SK-N-MC (cell line): Measurements from ENCODE around the gene RAB11FIP3.

Source experiments
- EZH2 ChIP-seq: fragments of 200-600 bp; sonication (generic); IDR thresholded peaks from one replicate; pipeline ENCODE4 v1.6.1; 2017; ENCODE audit warnings: antibody characterized with exemption
- FOXP2 ChIP-seq: optimal IDR thresholded peaks from 2 replicates; pipeline ENCODE3; 2011; ENCODE audit warnings: mild to moderate bottlenecking, moderate library complexity; ENCODE audit not compliant: insufficient read depth; ENCODE audit errors: extremely low read length, control extremely low read depth
- POLR2AphosphoS5 ChIP-seq: IDR thresholded peaks from 2 replicates; pipeline ENCODE4 v1.6.1; 2012; ENCODE audit warnings: mild to moderate bottlenecking, low read depth, low read length, borderline replicate concordance

- TF ChIP-seq EZH2 = no peak
- TF ChIP-seq POLR2AphosphoS5 = no peak
- no peak for TF ChIP-seq FOXP2
Measured at GRCh38 chr16:466651-467050, 41.2 kb downstream of the RAB11FIP3 start.
